OCI-LY1 (cell line): Measurements from ENCODE around the gene ABCC9.

Source experiments
- H2AFZ ChIP-seq: fragments of 200-600 bp; sonication (generic), shearing (Covaris generic); 2 replicates; pipeline ENCODE4 v1.6.0; 2014; ENCODE audit warnings: antibody characterized with exemption, mild to moderate bottlenecking, low read length
- H3F3A ChIP-seq: fragments of 200-600 bp; sonication (generic), shearing (Covaris generic); 2 replicates; pipeline ENCODE4 v1.6.0; 2014; ENCODE audit warnings: mild to moderate bottlenecking, antibody characterized with exemption, low read length, moderate library complexity; ENCODE audit not compliant: insufficient read depth
- H3K27ac ChIP-seq: fragments of 200-600 bp; sonication (generic); 2 replicates; pipeline ENCODE4 v1.5.1; 2014; ENCODE audit warnings: low read length, mixed run types, mild to moderate bottlenecking, low read depth; ENCODE audit not compliant: poor library complexity, severe bottlenecking
- H3K27me3 ChIP-seq: fragments of 200-600 bp; sonication (generic); 2 replicates; pipeline ENCODE4 v1.6.0; 2014; ENCODE audit warnings: antibody characterized with exemption, mild to moderate bottlenecking, low read length, moderate library complexity; ENCODE audit not compliant: insufficient read depth
- H3K36me3 ChIP-seq: fragments of 200-600 bp; sonication (generic); 2 replicates; pipeline ENCODE4 v1.6.1; 2014; ENCODE audit warnings: mild to moderate bottlenecking, antibody characterized with exemption, low read length, moderate library complexity, mixed read lengths; ENCODE audit not compliant: insufficient read depth
- H3K4me1 ChIP-seq: fragments of 200-600 bp; sonication (generic); 2 replicates; pipeline ENCODE4 v1.5.1; 2014; ENCODE audit warnings: mild to moderate bottlenecking, low read length, moderate library complexity; ENCODE audit not compliant: insufficient read depth, severe bottlenecking
- H3K4me2 ChIP-seq: fragments of 200-600 bp; sonication (generic), shearing (Covaris generic); 2 replicates; pipeline ENCODE4 v1.6.1; 2014; ENCODE audit warnings: low read length
- H3K4me3 ChIP-seq: fragments of 200-600 bp; sonication (generic); 2 replicates; pipeline ENCODE4 v1.5.1; 2014; ENCODE audit warnings: low read length, low read depth, mild to moderate bottlenecking, mixed read lengths; ENCODE audit not compliant: poor library complexity, severe bottlenecking
- H3K79me2 ChIP-seq: fragments of 200-600 bp; shearing (Covaris generic); 2 replicates; pipeline ENCODE4 v1.6.1; 2016; ENCODE audit warnings: mixed run types, low read length, mixed read lengths; ENCODE audit not compliant: insufficient read depth
- H3K9ac ChIP-seq: fragments of 200-600 bp; sonication (generic), shearing (Covaris generic); 2 replicates; pipeline ENCODE4 v1.6.1; 2014; ENCODE audit warnings: mild to moderate bottlenecking, low read length, mixed read lengths
- H3K9me2 ChIP-seq: fragments of 200-600 bp; sonication (generic), shearing (Covaris generic); 2 replicates; pipeline ENCODE4 v1.6.1; 2014; ENCODE audit warnings: low read depth, mild to moderate bottlenecking, low read length, mixed read lengths
- H3K9me3 ChIP-seq: fragments of 200-600 bp; shearing (Covaris generic); 2 replicates; pipeline ENCODE4 v1.6.1; 2014; ENCODE audit warnings: low read length, mixed read lengths
- H4K20me1 ChIP-seq: fragments of 200-600 bp; sonication (generic), shearing (Covaris generic); 2 replicates; pipeline ENCODE4 v1.6.0; 2016; ENCODE audit warnings: mild to moderate bottlenecking, low read length; ENCODE audit not compliant: insufficient read depth
- CTCF ChIP-seq: fragments of 200-600 bp; sonication (generic), shearing (Covaris generic); IDR thresholded peaks from 2 replicates; pipeline ENCODE4 v1.5.1; 2017; ENCODE audit warnings: mild to moderate bottlenecking, antibody characterized with exemption, low read length, moderate library complexity, mixed read lengths
- EZH2 ChIP-seq: fragments of 200-600 bp; sonication (generic), shearing (Covaris generic); IDR thresholded peaks from 2 replicates; pipeline ENCODE4 v1.8.0; 2017; ENCODE audit warnings: borderline replicate concordance, mixed run types, mild to moderate bottlenecking, antibody characterized with exemption, low read length, moderate library complexity, mixed read lengths

Gene ABCC9

DNA sequence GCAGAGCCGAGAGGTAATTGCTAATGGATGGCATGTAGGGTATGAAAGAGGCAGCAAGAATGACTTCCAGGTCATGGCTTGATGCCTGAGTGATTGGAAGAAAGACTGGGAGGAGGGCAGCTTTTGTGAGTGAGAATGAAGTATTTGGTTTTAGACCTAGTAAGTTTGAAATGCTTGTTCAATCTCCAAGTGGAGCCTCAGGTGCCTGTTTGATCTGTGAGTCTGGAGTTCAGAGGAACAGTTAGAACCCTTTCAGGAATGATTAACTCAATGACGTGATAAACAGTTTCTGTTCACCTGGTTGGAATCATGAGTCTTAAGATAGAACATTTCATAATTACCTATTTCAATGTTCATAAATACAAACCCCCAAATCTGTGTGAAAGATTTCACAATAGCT, 177.2 kb downstream of the ABCC9 start:
- Histone ChIP-seq H3K36me3 (no peaks in the 10 kb centered on the region), H3K27me3 (no peaks in the 10 kb centered on the region), H3K4me1 (no peaks in the 10 kb centered on the region), H3K79me2 (no peaks in the 10 kb centered on the region), H3K9me2 (no peaks in the 10 kb centered on the region), H4K20me1 (no peaks in the 10 kb centered on the region), H3K4me2 (no peak overlapping the region), H3K9me3 (no peaks in the 10 kb centered on the region), H2AFZ (no peak overlapping the region), H3K9ac (no peak overlapping the region), H3F3A (no peaks in the 10 kb centered on the region), H3K27ac (no peak overlapping the region), H3K4me3 (no peak overlapping the region)
- TF ChIP-seq EZH2 (no peak), CTCF (no peak)

DNA sequence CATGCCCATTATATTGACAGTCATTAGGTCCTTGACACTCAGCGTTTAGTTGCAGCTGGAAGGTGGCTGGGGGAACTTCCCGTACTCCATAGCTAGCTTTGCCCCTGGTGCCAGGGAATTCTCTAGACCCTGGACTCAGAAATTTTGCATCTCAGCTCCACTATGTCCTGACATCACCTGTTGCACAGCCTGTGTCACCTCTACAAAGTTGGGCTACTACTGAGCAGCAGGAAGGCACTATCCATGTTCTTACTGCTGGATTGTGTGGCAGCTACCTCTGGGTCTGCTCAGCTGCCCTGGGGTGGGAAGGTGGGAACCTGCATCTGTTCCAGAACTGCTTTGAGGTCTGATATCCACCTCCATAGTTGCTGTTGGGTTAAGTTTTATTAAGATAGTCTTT, 177.7 kb downstream of the ABCC9 start:
- no peaks in the 10 kb centered on the region for H3F3A ChIP-seq
- H3K36me3 ChIP-seq = no peaks in the 10 kb centered on the region
- H3K27ac ChIP-seq = no peak overlapping the region
- H2AFZ ChIP-seq = no peak overlapping the region
- no peak for TF ChIP-seq EZH2
- no peak for TF ChIP-seq CTCF
- H3K27me3 ChIP-seq = no peaks in the 10 kb centered on the region
- no peak overlapping the region for H3K4me3 ChIP-seq
- no peaks in the 10 kb centered on the region for H3K9me3 ChIP-seq
- no peaks in the 10 kb centered on the region for H3K9me2 ChIP-seq
- no peak overlapping the region for H3K9ac ChIP-seq
- H3K79me2 ChIP-seq = no peaks in the 10 kb centered on the region
- no peaks in the 10 kb centered on the region for H4K20me1 ChIP-seq
- H3K4me2 ChIP-seq = no peak overlapping the region
- H3K4me1 ChIP-seq = no peaks in the 10 kb centered on the region

- Histone ChIP-seq H4K20me1 (no peaks in the 10 kb centered on the region), H2AFZ (no peak overlapping the region), H3K27me3 (no peaks in the 10 kb centered on the region), H3K9ac (no peak overlapping the region), H3F3A (no peaks in the 10 kb centered on the region), H3K9me2 (no peaks in the 10 kb centered on the region), H3K27ac (no peak overlapping the region), H3K4me2 (no peak overlapping the region), H3K4me1 (no peaks in the 10 kb centered on the region), H3K9me3 (no peaks in the 10 kb centered on the region), H3K36me3 (no peaks in the 10 kb centered on the region), H3K4me3 (no peak overlapping the region), H3K79me2 (no peaks in the 10 kb centered on the region)
- no peak for TF ChIP-seq CTCF
- TF ChIP-seq EZH2 = no peak
These were observed 181.5 kb downstream of the ABCC9 start for GRCh38 chr12:21759737-21760136.
